GM12891 (cell line): ENCODE measurements around the gene KLHL11.

Source experiments
- POLR2A ChIP-seq: IDR thresholded peaks from 2 replicates; pipeline ENCODE4 v1.6.1; 2011; ENCODE audit warnings: low read depth, low read length, control low read depth
- POLR2AphosphoS5 ChIP-seq: IDR thresholded peaks from 2 replicates; pipeline ENCODE4 v1.6.1; 2011; ENCODE audit warnings: low read depth, low read length, control low read depth

- TF ChIP-seq POLR2AphosphoS5 (no peak), POLR2A (no peak)
These were observed 28.6 kb downstream of the KLHL11 start for GRCh38 chr17:41836550-41837196.
